Activated CD8-positive, alpha-beta T cell treated with anti-CD3 and anti-CD28 coated beads for 36 hours (primary cell): ENCODE measurements around the gene ARHGDIA. TPM values are rescaled to one million over a fixed set of nuclear protein-coding genes. Genes with fewer than 3 reads are reported as not detected.

Experiments
- ATAC-seq: fragments of 200-7000 bp; cut with Tn5 transposase; one replicate; pipeline ENCODE4 v1.10.0; 2021; ENCODE audit warnings: mild to moderate bottlenecking, moderate library complexity
- CTCF ChIA-PET: fragments of 350-600 bp; sonication (Branson Sonifier 250); formaldehyde crosslinking; loops from one replicate; lab custom pipeline; 2021; ENCODE audit warnings: antibody characterized with exemption; lab: Charles Lee
- POLR2A ChIA-PET: fragments of 350-600 bp; sonication (Branson Sonifier 250); formaldehyde crosslinking; loops from one replicate; lab custom pipeline; 2021; ENCODE audit warnings: antibody characterized with exemption; lab: Charles Lee
- DNase-seq: peaks from one replicate; pipeline ENCODE4 v3.0.0-alpha.2; 2020
- H3K27ac Mint-ChIP-seq: one replicate; pipeline ENCODE4 v1.8.0; 2021; ENCODE audit warnings: mild to moderate bottlenecking, mixed read lengths
- H3K27me3 Mint-ChIP-seq: one replicate; pipeline ENCODE4 v1.8.0; 2021; ENCODE audit warnings: mixed read lengths
- H3K36me3 Mint-ChIP-seq: one replicate; pipeline ENCODE4 v1.8.0; 2021; ENCODE audit warnings: low read depth, mixed read lengths
- H3K4me1 Mint-ChIP-seq: one replicate; pipeline ENCODE4 v1.8.0; 2021; ENCODE audit warnings: low read depth, mixed read lengths
- H3K4me3 Mint-ChIP-seq: one replicate; pipeline ENCODE4 v1.8.0; 2021; ENCODE audit warnings: mild to moderate bottlenecking, moderate library complexity, mixed read lengths
- H3K9me3 Mint-ChIP-seq: one replicate; pipeline ENCODE4 v1.8.0; 2021; ENCODE audit warnings: mixed read lengths
- intact Hi-C: fragments of 100-400 bp; cut with micrococcal nuclease; formaldehyde crosslinking; loops from one replicate; pipeline ENCODE4 v1.10.0; 2022
- total RNA-seq, 2 experiments: library from RNA; stranded (reverse); gene quantifications; one replicate each; pipeline ENCODE4 v1.2.3, GENCODE V29; 2021
- TF ChIP-seq, protein P1 (sequence below): fragments of 200-600 bp; IDR thresholded peaks from one replicate; pipeline ENCODE4 v1.8.0; 2022; ENCODE audit warnings: antibody characterized with exemption, mild to moderate bottlenecking

ARHGDIA gene
- total RNA-seq, 2 experiments from 2014 or later: 450 to 470 TPM

DNA sequence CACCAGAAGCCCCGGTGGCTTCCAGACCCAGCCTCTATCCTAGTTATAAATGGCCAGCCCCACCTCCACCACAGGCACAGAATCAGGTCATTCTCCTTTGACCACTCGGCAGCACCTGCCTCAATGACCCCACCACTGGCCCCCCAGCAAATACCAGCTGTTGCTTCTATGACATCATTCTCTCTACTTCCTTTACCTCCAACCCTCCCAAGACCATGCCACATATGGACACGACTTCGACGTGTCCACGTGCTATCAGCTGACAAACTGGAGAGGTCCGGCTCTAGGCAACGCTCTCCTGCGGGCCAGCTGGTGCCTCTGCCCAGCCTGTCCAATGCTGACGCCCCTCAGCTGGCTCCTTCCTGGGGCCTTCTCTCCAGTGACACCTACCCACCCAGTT is 14.3 kb upstream of the ARHGDIA start:
- H3K4me3 Mint-ChIP-seq: no peak overlapping the region

DNA sequence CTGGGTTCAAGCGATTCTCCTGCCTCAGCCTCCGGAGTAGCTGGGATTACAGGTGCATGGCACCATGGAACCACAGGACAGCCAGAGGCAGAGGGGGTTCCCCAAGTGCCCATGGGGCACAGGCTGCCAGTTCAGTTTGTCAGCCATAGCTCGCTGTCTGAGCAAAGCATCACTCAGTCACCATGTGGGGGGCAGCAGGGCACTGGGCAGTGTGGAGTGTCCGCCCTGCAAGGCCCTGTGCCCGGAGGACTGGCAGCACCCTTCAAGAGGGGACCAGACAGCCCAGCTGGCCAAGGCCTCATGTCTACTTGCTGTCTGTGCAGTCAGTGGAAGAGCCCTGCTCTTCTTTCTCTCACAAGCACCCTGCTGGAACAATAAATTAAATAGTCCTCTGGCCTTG is 13.8 kb upstream of the ARHGDIA start:
- ChIA-PET POLR2A (interaction anchor here (1.2 to 5.6 kb wide), 5 partner anchors 13 to 51 kb away, joined by 3 to 73 read pairs (median 10); partner anchors contain the start of genes ARHGDIA and P4HB), CTCF (interaction anchor here (1.3 kb wide), 1 partner anchor 69 kb away, joined by 5 read pairs; no protein-coding TSS in a partner anchor)
- no peak for ATAC-seq
- Mint-ChIP-seq H3K27ac (no peak overlapping the region), H3K9me3 (no peaks in the 10 kb centered on the region), H3K4me1 (peaks cover 10% of the 10 kb centered on the region), H3K27me3 (no peaks in the 10 kb centered on the region), H3K36me3 (peaks cover 69% of the 10 kb centered on the region), H3K4me3 (no peak overlapping the region)
- no peak for DNase-seq
- intact Hi-C loops: no loop called here
- TF ChIP-seq, protein P1, sequence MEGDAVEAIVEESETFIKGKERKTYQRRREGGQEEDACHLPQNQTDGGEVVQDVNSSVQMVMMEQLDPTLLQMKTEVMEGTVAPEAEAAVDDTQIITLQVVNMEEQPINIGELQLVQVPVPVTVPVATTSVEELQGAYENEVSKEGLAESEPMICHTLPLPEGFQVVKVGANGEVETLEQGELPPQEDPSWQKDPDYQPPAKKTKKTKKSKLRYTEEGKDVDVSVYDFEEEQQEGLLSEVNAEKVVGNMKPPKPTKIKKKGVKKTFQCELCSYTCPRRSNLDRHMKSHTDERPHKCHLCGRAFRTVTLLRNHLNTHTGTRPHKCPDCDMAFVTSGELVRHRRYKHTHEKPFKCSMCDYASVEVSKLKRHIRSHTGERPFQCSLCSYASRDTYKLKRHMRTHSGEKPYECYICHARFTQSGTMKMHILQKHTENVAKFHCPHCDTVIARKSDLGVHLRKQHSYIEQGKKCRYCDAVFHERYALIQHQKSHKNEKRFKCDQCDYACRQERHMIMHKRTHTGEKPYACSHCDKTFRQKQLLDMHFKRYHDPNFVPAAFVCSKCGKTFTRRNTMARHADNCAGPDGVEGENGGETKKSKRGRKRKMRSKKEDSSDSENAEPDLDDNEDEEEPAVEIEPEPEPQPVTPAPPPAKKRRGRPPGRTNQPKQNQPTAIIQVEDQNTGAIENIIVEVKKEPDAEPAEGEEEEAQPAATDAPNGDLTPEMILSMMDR: no peak

More for the DNA sequence above, 14.3 kb upstream of the ARHGDIA start:
- TF ChIP-seq, protein P1: no peak
- no peak for DNase-seq
- Mint-ChIP-seq H3K4me1 (peaks cover 10% of the 10 kb centered on the region), H3K9me3 (no peaks in the 10 kb centered on the region), H3K27ac (peak overlapping the region; percentile 0), H3K36me3 (peaks cover 71% of the 10 kb centered on the region), H3K27me3 (no peaks in the 10 kb centered on the region)
- POLR2A ChIA-PET: interaction anchor here (1.7 to 5.6 kb wide), 4 partner anchors 9 to 23 kb away, joined by 10 to 73 read pairs (median 12); partner anchors contain the start of genes ARHGDIA and P4HB
- no peak for ATAC-seq
- CTCF ChIA-PET: interaction anchor here (1.3 kb wide), 1 partner anchor 68 kb away, joined by 5 read pairs; no protein-coding TSS in a partner anchor
- intact Hi-C loops: no loop called here

DNA sequence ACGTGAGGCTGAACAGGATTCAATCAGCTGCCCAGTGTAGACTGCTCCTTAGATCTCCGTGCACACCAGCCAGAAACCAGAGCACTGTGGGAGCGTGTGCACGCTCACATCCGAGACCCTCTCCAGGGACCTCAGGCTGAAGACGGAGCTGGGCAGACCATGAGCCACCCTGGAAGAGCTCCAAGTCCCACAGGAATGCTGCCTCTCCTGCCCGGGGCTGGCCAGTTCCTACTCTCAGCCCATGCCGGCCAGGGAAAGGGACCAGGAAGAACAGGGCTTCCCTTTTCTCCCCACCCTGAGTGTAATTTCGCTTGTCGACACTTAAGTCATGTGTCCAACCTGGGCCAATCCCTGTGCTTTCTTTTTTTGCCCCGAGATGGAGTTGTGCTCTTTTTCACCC is 13.4 kb upstream of the ARHGDIA start:
- H3K27me3 Mint-ChIP-seq: no peaks in the 10 kb centered on the region
- TF ChIP-seq, protein P1: no peak
- intact Hi-C loops: no loop called here
- H3K9me3 Mint-ChIP-seq: no peaks in the 10 kb centered on the region
- no peak for DNase-seq
- no peak overlapping the region for H3K27ac Mint-ChIP-seq
- peak; percentile 35 for ATAC-seq
- H3K36me3 Mint-ChIP-seq: peaks cover 71% of the 10 kb centered on the region
- peaks cover 10% of the 10 kb centered on the region for H3K4me1 Mint-ChIP-seq
- ChIA-PET CTCF (interaction anchor here (1.3 kb wide), 1 partner anchor 69 kb away, joined by 5 read pairs; no protein-coding TSS in a partner anchor), POLR2A (interaction anchor here (1.2 to 5.6 kb wide), 4 partner anchors 13 to 51 kb away, joined by 3 to 73 read pairs (median 8); partner anchors contain the start of gene ARHGDIA)
- H3K4me3 Mint-ChIP-seq: no peak overlapping the region

DNA sequence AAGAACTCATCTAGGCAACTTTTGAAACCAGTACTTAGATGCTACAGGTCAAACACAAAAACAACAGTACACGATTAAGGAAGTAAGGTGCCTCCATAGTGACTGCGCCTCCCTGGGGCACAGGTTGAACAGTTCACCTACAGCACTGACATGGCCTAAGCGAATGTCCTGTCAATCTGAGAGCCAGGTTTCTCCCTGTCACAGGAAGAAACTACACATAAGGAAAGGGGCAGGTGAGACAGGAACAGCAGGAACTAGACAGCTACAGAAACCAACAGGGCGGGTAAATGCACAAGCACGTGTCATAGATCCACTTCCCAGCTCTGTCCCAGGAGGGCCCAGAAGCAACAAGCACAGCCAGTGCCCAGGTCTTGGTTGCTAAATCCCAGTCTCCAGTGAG is 8.0 kb upstream of the ARHGDIA start:
- ChIA-PET CTCF (interaction anchor here (3.3 kb wide), 1 partner anchor 10 kb away, joined by 13 read pairs; no protein-coding TSS in a partner anchor), POLR2A (interaction anchor here (0.9 to 1.3 kb wide), 2 partner anchors 8 to 10 kb away, joined by 3 read pairs; no protein-coding TSS in a partner anchor)
- no peak for ATAC-seq
- peaks cover 9% of the 10 kb centered on the region for H3K4me1 Mint-ChIP-seq
- no peaks in the 10 kb centered on the region for H3K27me3 Mint-ChIP-seq
- TF ChIP-seq, protein P1: no peak
- no peaks in the 10 kb centered on the region for H3K9me3 Mint-ChIP-seq
- no peak overlapping the region for H3K4me3 Mint-ChIP-seq
- DNase-seq: no peak
- intact Hi-C loops: no loop called here
- H3K36me3 Mint-ChIP-seq: peaks cover 44% of the 10 kb centered on the region
- peak overlapping the region; percentile 52 for H3K27ac Mint-ChIP-seq

DNA sequence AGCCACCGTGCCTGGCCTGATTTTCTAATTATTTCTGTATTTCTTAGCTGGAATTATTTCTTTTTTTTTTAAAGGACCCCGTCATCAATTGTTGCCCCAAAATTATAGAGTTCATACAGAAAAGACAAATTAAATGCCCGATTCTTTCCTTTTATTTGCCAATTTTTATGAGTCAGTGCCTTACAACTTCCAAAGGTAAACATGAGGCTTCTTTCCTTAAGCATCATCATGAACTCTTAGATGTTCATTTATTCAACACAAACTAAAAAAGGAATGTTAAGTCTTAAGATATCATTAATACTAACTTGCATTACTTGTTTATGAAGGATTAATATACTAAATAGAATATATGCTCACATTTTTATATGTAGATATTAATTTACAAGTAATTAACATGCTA is 7.2 kb upstream of the ARHGDIA start:
- H3K27ac Mint-ChIP-seq: no peak overlapping the region
- ATAC-seq (no peak), DNase-seq (no peak)
- TF ChIP-seq, protein P1: no peak
- H3K4me1 Mint-ChIP-seq: peaks cover 16% of the 10 kb centered on the region
- no peaks in the 10 kb centered on the region for H3K27me3 Mint-ChIP-seq
- CTCF ChIA-PET: interaction anchor here (3.3 kb wide), 1 partner anchor 9 kb away, joined by 13 read pairs; no protein-coding TSS in a partner anchor
- intact Hi-C loops: no loop called here
- H3K4me3 Mint-ChIP-seq: no peak overlapping the region
- H3K9me3 Mint-ChIP-seq: no peaks in the 10 kb centered on the region
- peaks cover 43% of the 10 kb centered on the region for H3K36me3 Mint-ChIP-seq
- POLR2A ChIA-PET: interaction anchor here (1.3 kb wide), 1 partner anchor 9 kb away, joined by 3 read pairs; no protein-coding TSS in a partner anchor
